ENCODE results near the gene ERF.
A peak's percentile ranks its signal among the peaks of the same experiment; 100 is the strongest.

ERF gene

GRCh38 chr19:42252365-42253244, 2.3 kb downstream of the ERF start:
- no peak for TF ChIP-seq ZNF565 (CRISPR knock-in tag; conservative IDR thresholded peaks at IDR 0.05; ENCODE audit: low read depth)
- TF ChIP-seq PATZ1 (CRISPR knock-in tag; IDR thresholded peaks at IDR 0.05; ENCODE audit: borderline replicate concordance): no peak
- no peak for TF ChIP-seq TCF4 (CRISPR knock-in tag; IDR thresholded peaks at IDR 0.05; ENCODE audit: borderline replicate concordance)
- TF ChIP-seq TOX (CRISPR knock-in tag; IDR thresholded peaks at IDR 0.05; ENCODE audit: borderline replicate concordance): no peak
- no peak for TF ChIP-seq ZFP3 (CRISPR knock-in tag; IDR thresholded peaks at IDR 0.05)
- TF ChIP-seq ARNTL (CRISPR knock-in tag; IDR thresholded peaks at IDR 0.05; ENCODE audit: borderline replicate concordance, low read depth): no peak
- no peak for TF ChIP-seq ISL1 (CRISPR knock-in tag; IDR thresholded peaks at IDR 0.05)
- peak; percentile 7; the same call in 2 of the 3 replicates for ATAC-seq

- no peak for ATAC-seq
- TF ChIP-seq GLIS3 (CRISPR knock-in tag; IDR thresholded peaks at IDR 0.05) (no peak), ISL1 (CRISPR knock-in tag; IDR thresholded peaks at IDR 0.05) (no peak), ARNTL (CRISPR knock-in tag; IDR thresholded peaks at IDR 0.05; ENCODE audit: borderline replicate concordance, low read depth) (no peak), CSRNP3 (CRISPR knock-in tag; IDR thresholded peaks at IDR 0.05) (no peak), TOX (CRISPR knock-in tag; IDR thresholded peaks at IDR 0.05; ENCODE audit: borderline replicate concordance) (no peak), ESRRG (CRISPR knock-in tag; IDR thresholded peaks at IDR 0.05) (no peak), TSHZ2 (CRISPR knock-in tag; IDR thresholded peaks at IDR 0.05) (no peak), POU6F1 (CRISPR knock-in tag; IDR thresholded peaks at IDR 0.05; ENCODE audit: borderline replicate concordance, low read depth) (no peak), PATZ1 (CRISPR knock-in tag; IDR thresholded peaks at IDR 0.05; ENCODE audit: borderline replicate concordance) (no peak), CREB5 (CRISPR knock-in tag; IDR thresholded peaks at IDR 0.05; ENCODE audit: low read depth) (no peak), ZNF565 (CRISPR knock-in tag; conservative IDR thresholded peaks at IDR 0.05; ENCODE audit: low read depth) (no peak), TCF4 (CRISPR knock-in tag; IDR thresholded peaks at IDR 0.05; ENCODE audit: borderline replicate concordance) (no peak), OSR1 (CRISPR knock-in tag; IDR thresholded peaks at IDR 0.05) (no peak), BACH2 (CRISPR knock-in tag; IDR thresholded peaks at IDR 0.05; ENCODE audit: borderline replicate concordance) (no peak), RARB (CRISPR knock-in tag; IDR thresholded peaks at IDR 0.05) (no peak), ZNF8 (CRISPR knock-in tag; IDR thresholded peaks at IDR 0.05) (no peak), ZFP3 (CRISPR knock-in tag; IDR thresholded peaks at IDR 0.05) (no peak), PPARA (CRISPR knock-in tag; IDR thresholded peaks at IDR 0.05; ENCODE audit: borderline replicate concordance) (no peak), SNAI2 (CRISPR knock-in tag; IDR thresholded peaks at IDR 0.05) (no peak), ZNF70 (CRISPR knock-in tag; IDR thresholded peaks at IDR 0.05) (no peak)
These were observed 3.2 kb downstream of the ERF start for GRCh38 chr19:42251572-42252358.

Measured in SK-N-SH treated with all-trans-retinoic acid at 6 μM for 48 hours (cell line).